Measurements from ENCODE around the gene KDELR1. TPM values are rescaled to one million over a fixed set of nuclear protein-coding genes. Genes with fewer than 3 reads are reported as not detected.

Gene KDELR1
- total and polyA plus RNA-seq, 2 donors (not counting 3 experiments of a cell fraction or from before 2014, with no cell fraction given) = 199 to 224 TPM

DNA sequence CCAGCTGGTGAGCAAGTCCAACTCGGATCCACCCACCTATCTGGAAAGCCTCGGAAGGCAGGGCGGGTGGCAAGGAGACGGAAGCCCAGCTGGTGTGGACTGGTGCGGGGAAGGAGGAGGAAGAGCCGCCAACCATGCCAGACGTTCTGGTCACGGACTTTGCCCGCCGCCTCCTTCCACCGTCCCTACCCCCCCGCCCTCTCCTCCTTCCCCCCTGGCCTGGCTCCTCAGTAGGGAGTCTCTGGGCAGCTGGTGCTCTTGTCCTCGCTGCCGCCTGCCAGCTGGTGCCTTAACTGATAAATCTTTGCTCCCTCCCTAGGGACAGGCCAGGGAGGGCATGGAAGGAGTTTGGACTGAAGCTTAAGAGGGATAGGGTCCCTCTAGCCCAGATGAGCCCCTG lies 22.4 kb downstream of the KDELR1 start:
- no peak overlapping the region for H3K4me2 ChIP-seq (ENCODE audit: insufficient read depth, low read length)
- H3K27me3 ChIP-seq (ENCODE audit: control insufficient read depth in 2 of 2, insufficient read depth in 2 of 2, low read length in 2 of 2) = no peaks in the 10 kb centered on the region
- peaks cover 3% of the 10 kb centered on the region for H3K4me1 ChIP-seq (ENCODE audit: control insufficient read depth, extremely low read depth, insufficient read depth, low read length)
- no peak overlapping the region for H3K9ac ChIP-seq (replicated peaks; ENCODE audit: extremely low read depth, insufficient read depth, low read length)
- H3K36me3 ChIP-seq (ENCODE audit: control insufficient read depth in 2 of 2, extremely low read depth in 1 of 2, insufficient read depth in 2 of 2, low read length in 2 of 2) = no peaks in the 10 kb centered on the region
- CTCF ChIA-PET = interaction anchor here (0.6 kb wide), 1 partner anchor 49 kb away, joined by 3 read pairs; no protein-coding TSS in a partner anchor
- no peaks in the 10 kb centered on the region for H3K9me3 ChIP-seq (replicated peaks; ENCODE audit: control insufficient read depth, insufficient read depth, low read length)
- no peak for TF ChIP-seq MYC (IDR thresholded peaks at IDR 0.05; ENCODE audit: low read depth, low read length)
- TF ChIP-seq JUN (IDR thresholded peaks at IDR 0.05; ENCODE audit: borderline replicate concordance, insufficient read depth, insufficient read length, low read depth) = no peak
- TF ChIP-seq, protein P1, sequence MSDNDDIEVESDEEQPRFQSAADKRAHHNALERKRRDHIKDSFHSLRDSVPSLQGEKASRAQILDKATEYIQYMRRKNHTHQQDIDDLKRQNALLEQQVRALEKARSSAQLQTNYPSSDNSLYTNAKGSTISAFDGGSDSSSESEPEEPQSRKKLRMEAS (IDR thresholded peaks at IDR 0.05; ENCODE audit: insufficient read depth, insufficient read length) = no peak
- no peak for TF ChIP-seq FOS (IDR thresholded peaks at IDR 0.05; ENCODE audit: borderline replicate concordance, insufficient read depth, low read length)
- TF ChIP-seq POLR2AphosphoS5 (IDR thresholded peaks at IDR 0.05; ENCODE audit: insufficient read depth, low read depth, low read length) = no peak
- no peak for TF ChIP-seq EZH2 (IDR thresholded peaks at IDR 0.05; ENCODE audit: borderline replicate concordance, low read depth, low read length, severe bottlenecking)
- DNase-seq (ENCODE audit: low read depth, low spot score) = no peak
- H4K20me1 ChIP-seq (replicated peaks; ENCODE audit: control insufficient read depth, extremely low read depth, insufficient read depth, low read length) = no peaks in the 10 kb centered on the region
- H2AFZ ChIP-seq (ENCODE audit: low read depth, low read length) = no peak overlapping the region
- no peaks in the 10 kb centered on the region for H3K79me2 ChIP-seq (ENCODE audit: control insufficient read depth, insufficient read depth, low read length)
- H3K4me3 ChIP-seq (replicated peaks in 1 of 3; ENCODE audit: insufficient read depth in 1 of 3, low read depth in 1 of 3, low read length in 3 of 3) = no peak overlapping the region
- no TSS peak for BruUV-seq (replicated peaks)
- POLR2A ChIA-PET = no interaction called here
- intact Hi-C loops (cut with micrococcal nuclease) (no loop called here), dilution Hi-C loops (cut with MboI; ENCODE audit: extremely low pct_ligation_motif_present, low sequenced_read_pairs) (no loop called here)
- no peak for FAIRE-seq
- H3K27ac ChIP-seq (ENCODE audit: insufficient read depth, low read depth, low read length) = no peak overlapping the region
- no peaks in the 10 kb centered on the region for H3K9me1 ChIP-seq (replicated peaks; ENCODE audit: control insufficient read depth, extremely low read depth, insufficient read depth, low read length)

DNA sequence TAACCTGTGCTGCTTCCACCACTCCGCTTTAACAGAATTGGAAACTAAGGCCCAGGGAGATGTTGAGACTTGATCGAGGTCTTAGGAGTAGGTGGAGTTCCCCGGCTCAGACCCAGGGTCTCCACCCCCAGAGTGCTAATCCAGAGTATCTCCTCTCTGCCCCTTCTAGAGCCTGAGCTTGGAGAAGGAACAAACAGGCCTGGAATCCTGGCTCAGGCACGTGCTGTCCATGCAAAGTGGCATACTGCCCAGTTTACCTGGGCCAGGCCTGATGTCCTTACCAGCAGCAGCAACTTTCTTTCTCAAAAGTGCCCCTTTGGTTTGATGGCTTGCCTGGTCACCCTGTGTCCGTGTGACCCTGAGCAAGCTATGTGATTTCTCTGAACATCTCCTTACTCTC lies 23.5 kb downstream of the KDELR1 start:
- Histone ChIP-seq H3K4me2 (ENCODE audit: insufficient read depth, low read length) (no peak overlapping the region), H2AFZ (ENCODE audit: low read depth, low read length) (no peak overlapping the region), H3K9me1 (replicated peaks; ENCODE audit: control insufficient read depth, extremely low read depth, insufficient read depth, low read length) (no peaks in the 10 kb centered on the region), H3K9ac (replicated peaks; ENCODE audit: extremely low read depth, insufficient read depth, low read length) (no peak overlapping the region), H3K4me1 (ENCODE audit: control insufficient read depth, extremely low read depth, insufficient read depth, low read length) (peaks cover 8% of the 10 kb centered on the region), H3K9me3 (replicated peaks; ENCODE audit: control insufficient read depth, insufficient read depth, low read length) (no peaks in the 10 kb centered on the region), H3K36me3 (ENCODE audit: control insufficient read depth in 2 of 2, extremely low read depth in 1 of 2, insufficient read depth in 2 of 2, low read length in 2 of 2) (no peaks in the 10 kb centered on the region), H3K4me3 (replicated peaks in 1 of 3; ENCODE audit: insufficient read depth in 1 of 3, low read depth in 1 of 3, low read length in 3 of 3) (no peak overlapping the region), H3K27ac (ENCODE audit: insufficient read depth, low read depth, low read length) (no peak overlapping the region), H3K79me2 (ENCODE audit: control insufficient read depth, insufficient read depth, low read length) (no peaks in the 10 kb centered on the region), H3K27me3 (ENCODE audit: control insufficient read depth in 2 of 2, insufficient read depth in 2 of 2, low read length in 2 of 2) (no peaks in the 10 kb centered on the region), H4K20me1 (replicated peaks; ENCODE audit: control insufficient read depth, extremely low read depth, insufficient read depth, low read length) (no peaks in the 10 kb centered on the region)
- ChIA-PET CTCF (no interaction called here), POLR2A (no interaction called here)
- TF ChIP-seq, protein P2, sequence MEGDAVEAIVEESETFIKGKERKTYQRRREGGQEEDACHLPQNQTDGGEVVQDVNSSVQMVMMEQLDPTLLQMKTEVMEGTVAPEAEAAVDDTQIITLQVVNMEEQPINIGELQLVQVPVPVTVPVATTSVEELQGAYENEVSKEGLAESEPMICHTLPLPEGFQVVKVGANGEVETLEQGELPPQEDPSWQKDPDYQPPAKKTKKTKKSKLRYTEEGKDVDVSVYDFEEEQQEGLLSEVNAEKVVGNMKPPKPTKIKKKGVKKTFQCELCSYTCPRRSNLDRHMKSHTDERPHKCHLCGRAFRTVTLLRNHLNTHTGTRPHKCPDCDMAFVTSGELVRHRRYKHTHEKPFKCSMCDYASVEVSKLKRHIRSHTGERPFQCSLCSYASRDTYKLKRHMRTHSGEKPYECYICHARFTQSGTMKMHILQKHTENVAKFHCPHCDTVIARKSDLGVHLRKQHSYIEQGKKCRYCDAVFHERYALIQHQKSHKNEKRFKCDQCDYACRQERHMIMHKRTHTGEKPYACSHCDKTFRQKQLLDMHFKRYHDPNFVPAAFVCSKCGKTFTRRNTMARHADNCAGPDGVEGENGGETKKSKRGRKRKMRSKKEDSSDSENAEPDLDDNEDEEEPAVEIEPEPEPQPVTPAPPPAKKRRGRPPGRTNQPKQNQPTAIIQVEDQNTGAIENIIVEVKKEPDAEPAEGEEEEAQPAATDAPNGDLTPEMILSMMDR (IDR thresholded peaks at IDR 0.05; ENCODE audit: extremely low read depth in 1 of 2, insufficient read depth in 1 of 2, low read depth in 1 of 2, low read length in 2 of 2) = no peak
- TF ChIP-seq POLR2A (IDR thresholded peaks at IDR 0.05; ENCODE audit: low read depth, low read length) (no peak), EZH2 (IDR thresholded peaks at IDR 0.05; ENCODE audit: borderline replicate concordance, low read depth, low read length, severe bottlenecking) (no peak), POLR2AphosphoS5 (IDR thresholded peaks at IDR 0.05; ENCODE audit: insufficient read depth, low read depth, low read length) (no peak), FOS (IDR thresholded peaks at IDR 0.05; ENCODE audit: borderline replicate concordance, insufficient read depth, low read length) (no peak), GATA2 (IDR thresholded peaks at IDR 0.05; ENCODE audit: insufficient read depth, insufficient read length, low read depth, low read length) (no peak)
- TF ChIP-seq, protein P1 (IDR thresholded peaks at IDR 0.05; ENCODE audit: insufficient read depth, insufficient read length) = no peak
- FAIRE-seq (peak; percentile 8), DNase-seq (ENCODE audit: low read depth, low spot score) (no peak)
- intact Hi-C loops (cut with micrococcal nuclease) = no loop called here
- dilution Hi-C loops (cut with MboI; ENCODE audit: extremely low pct_ligation_motif_present, low sequenced_read_pairs) = no loop called here
- no TSS peak for BruUV-seq (replicated peaks)
